HCT116 (cell line): ENCODE results near the gene ARHGAP8.

Experiments used
- CTCF ChIP-seq, 3 experiments: fragments of 200-600 bp in 1 of 3; sonication (generic) in 1 of 3; IDR thresholded peaks in 2 of 3; conservative IDR thresholded peaks in 1 of 3; 2 replicates each; pipeline ENCODE4 v1.5.1; 2012 to 2017; ENCODE audit warnings: low read depth in 2 of 3, low read length in 2 of 3, antibody characterized with exemption in 1 of 3, borderline replicate concordance in 1 of 3, control low read depth in 1 of 3, mild to moderate bottlenecking in 1 of 3, mixed read lengths in 1 of 3, mixed run types in 1 of 3, moderate library complexity in 1 of 3; ENCODE audit not compliant: insufficient read depth in 1 of 3
- EGR1 ChIP-seq: IDR thresholded peaks from 2 replicates; pipeline ENCODE4 v1.6.1; 2012; ENCODE audit warnings: low read depth
- EZH2 ChIP-seq: fragments of 200-600 bp; sonication (generic); IDR thresholded peaks from 2 replicates; pipeline ENCODE4 v1.6.1; 2017; ENCODE audit warnings: antibody characterized with exemption, mixed run types
- POLR2A ChIP-seq: IDR thresholded peaks from 2 replicates; pipeline ENCODE4 v1.7.0; 2011; ENCODE audit warnings: borderline replicate concordance; ENCODE audit not compliant: insufficient read depth, insufficient read length; ENCODE audit errors: extremely low read depth
- REST ChIP-seq: IDR thresholded peaks from 2 replicates; pipeline ENCODE4 v1.6.1; 2012; ENCODE audit warnings: low read depth
- SRF ChIP-seq: IDR thresholded peaks from 2 replicates; pipeline ENCODE4 v1.6.1; 2012; ENCODE audit warnings: low read depth
- YY1 ChIP-seq: IDR thresholded peaks from 2 replicates; pipeline ENCODE4 v1.6.1; 2011; ENCODE audit warnings: low read length, low read depth, moderate library complexity, mild to moderate bottlenecking; ENCODE audit not compliant: insufficient replicate concordance; ENCODE audit errors: extremely low read depth
- ZBTB33 ChIP-seq: IDR thresholded peaks from 2 replicates; pipeline ENCODE4 v1.6.1; 2011; ENCODE audit warnings: mild to moderate bottlenecking, low read length, moderate library complexity; ENCODE audit not compliant: insufficient replicate concordance; ENCODE audit errors: extremely low read depth

GRCh38 chr22:44750481-44750880 lies 1.9 kb upstream of the ARHGAP8 start:
- TF ChIP-seq POLR2A (no peak), CTCF (IDR thresholded peaks at IDR 0.05 in 2 of 3, conservative IDR thresholded peaks at IDR 0.05 in 1 of 3; ENCODE audit: borderline replicate concordance in 1 of 3, insufficient read depth in 1 of 3, low read depth in 2 of 3, low read length in 2 of 3) (no peak), SRF (no peak), YY1 (no peak), EZH2 (no peak), ZBTB33 (no peak), REST (no peak), EGR1 (no peak)
